Tibial nerve (tissue), 3 donors: ENCODE data around the gene ZBTB21.

ENCODE experiments used
- POLR2A ChIP-seq, 2 donors: fragments of 450-650 bp; IDR thresholded peaks; one replicate each; pipeline ENCODE4 v1.6.1; 2017; ENCODE audit warnings: antibody characterized with exemption in 2 of 2, mild to moderate bottlenecking in 2 of 2, moderate library complexity in 2 of 2
- TF ChIP-seq, protein P1 (sequence below), 5 experiments: fragments of 200-600 bp in 3 of 5; fragments of 450-650 bp in 2 of 5; sonication (generic) in 3 of 5; IDR thresholded peaks; one replicate each; pipeline ENCODE4 v1.5.1; 2016 to 2019; ENCODE audit warnings: antibody characterized with exemption in 5 of 5, mild to moderate bottlenecking in 3 of 5, moderate library complexity in 2 of 5

DNA sequence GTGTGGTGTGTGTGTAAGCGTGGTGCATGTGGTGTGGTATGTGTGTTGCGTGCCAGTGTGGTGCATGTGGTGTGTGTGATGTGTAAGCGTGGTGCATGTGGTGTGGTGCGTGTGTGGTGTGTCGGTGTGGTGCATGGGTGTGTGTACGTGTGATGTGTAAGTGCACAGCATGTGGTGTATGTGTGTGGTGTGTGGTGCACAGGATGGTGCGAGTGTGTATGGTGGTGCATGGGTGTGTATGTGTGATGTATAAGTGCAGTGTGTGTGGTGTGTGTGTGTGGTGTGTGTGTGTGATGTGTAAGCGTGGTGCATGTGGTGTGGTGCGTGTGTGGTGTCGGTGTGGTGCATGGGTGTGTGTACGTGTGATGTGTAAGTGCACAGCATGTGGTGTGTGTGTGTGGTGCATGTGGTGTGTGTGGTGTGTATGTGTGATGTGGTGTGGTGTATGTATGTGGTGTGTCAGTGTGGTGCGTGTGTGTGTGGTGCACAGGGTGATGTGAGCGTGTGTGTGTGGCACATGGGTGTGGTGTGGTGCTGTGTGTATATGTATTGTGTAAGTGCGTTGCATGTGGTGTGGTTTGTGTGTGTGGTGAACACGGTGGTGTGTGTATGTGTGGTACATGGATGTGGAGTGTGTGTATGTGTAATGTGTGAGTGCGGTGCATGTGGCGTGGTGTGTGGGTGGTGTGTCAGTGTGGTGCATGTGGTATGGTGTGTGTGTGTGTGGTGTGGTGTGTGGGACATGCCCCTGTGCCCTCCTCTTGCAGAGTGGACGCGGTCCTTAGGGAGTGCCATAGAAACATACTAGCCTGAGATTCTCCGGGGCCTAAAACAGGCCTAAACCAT is 55.3 kb downstream of the ZBTB21 start:
- TF ChIP-seq POLR2A (IDR thresholded peaks at IDR 0.05): no peak
- TF ChIP-seq, protein P1, sequence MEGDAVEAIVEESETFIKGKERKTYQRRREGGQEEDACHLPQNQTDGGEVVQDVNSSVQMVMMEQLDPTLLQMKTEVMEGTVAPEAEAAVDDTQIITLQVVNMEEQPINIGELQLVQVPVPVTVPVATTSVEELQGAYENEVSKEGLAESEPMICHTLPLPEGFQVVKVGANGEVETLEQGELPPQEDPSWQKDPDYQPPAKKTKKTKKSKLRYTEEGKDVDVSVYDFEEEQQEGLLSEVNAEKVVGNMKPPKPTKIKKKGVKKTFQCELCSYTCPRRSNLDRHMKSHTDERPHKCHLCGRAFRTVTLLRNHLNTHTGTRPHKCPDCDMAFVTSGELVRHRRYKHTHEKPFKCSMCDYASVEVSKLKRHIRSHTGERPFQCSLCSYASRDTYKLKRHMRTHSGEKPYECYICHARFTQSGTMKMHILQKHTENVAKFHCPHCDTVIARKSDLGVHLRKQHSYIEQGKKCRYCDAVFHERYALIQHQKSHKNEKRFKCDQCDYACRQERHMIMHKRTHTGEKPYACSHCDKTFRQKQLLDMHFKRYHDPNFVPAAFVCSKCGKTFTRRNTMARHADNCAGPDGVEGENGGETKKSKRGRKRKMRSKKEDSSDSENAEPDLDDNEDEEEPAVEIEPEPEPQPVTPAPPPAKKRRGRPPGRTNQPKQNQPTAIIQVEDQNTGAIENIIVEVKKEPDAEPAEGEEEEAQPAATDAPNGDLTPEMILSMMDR (IDR thresholded peaks at IDR 0.05): no peak
